GF-D8 (cell line): ENCODE data around the gene PPP2R2D.

Experiments used
- DNase-seq: peaks from one replicate; lab custom pipeline; 2025; lab: John Stamatoyannopoulos, UW

The PPP2R2D gene

DNA sequence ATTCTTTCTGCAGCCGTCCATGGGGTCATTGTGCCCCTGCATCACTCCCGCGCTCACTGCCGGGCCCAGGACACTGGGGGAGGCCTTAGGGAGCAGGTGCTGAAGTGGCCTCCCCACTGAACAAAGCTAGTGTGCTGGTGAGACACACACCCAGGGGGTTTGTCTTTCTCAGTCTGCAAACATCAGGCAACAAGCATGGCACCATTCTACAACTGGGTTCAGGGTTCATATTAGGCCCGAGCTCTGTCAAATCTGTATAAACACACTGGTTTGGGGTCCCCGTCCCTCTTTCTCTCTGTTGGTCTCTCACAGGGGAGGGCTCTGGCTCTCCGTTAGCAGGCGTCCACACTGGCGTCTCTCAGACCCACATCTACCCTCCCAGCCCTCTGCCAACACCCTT is 11.1 kb upstream of the PPP2R2D start:
- no peak for DNase-seq

DNA sequence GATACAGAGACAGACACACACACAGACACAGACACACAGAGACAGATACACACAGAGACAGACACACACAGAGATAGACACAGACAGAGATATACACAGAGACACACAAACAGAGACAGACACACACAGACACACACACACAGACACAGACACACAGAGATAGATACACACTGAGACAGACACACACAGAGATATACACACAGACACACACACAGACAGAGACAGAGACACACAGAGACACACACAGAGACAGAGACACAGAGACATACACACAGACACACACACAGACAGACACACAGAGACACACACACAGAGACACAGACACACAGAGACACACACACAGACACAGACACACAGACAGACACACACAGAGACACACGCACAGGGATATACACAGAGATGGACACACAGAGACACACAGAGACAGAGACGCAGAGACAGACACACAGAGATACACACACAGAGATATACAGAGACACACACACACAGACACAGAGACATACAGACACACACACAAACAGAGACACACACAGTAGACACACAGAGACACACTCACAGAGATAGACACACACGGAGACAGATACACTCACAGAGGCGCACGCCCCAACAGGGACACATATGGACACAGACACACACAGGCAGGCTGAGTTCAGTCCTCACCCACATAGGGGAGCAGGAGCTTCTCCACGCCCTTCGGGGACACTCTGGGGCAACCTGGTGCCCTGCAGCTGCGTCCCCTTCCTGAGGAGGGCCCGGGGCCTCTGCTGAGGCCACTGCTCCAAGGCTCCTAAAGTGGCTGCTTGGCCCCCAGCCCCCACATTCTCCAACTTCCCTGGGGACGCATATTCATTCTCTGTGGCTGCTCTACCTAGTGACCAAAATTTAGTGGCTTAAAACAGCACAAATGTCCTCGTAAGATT is 10.3 kb upstream of the PPP2R2D start:
- DNase-seq, result no peak

DNA sequence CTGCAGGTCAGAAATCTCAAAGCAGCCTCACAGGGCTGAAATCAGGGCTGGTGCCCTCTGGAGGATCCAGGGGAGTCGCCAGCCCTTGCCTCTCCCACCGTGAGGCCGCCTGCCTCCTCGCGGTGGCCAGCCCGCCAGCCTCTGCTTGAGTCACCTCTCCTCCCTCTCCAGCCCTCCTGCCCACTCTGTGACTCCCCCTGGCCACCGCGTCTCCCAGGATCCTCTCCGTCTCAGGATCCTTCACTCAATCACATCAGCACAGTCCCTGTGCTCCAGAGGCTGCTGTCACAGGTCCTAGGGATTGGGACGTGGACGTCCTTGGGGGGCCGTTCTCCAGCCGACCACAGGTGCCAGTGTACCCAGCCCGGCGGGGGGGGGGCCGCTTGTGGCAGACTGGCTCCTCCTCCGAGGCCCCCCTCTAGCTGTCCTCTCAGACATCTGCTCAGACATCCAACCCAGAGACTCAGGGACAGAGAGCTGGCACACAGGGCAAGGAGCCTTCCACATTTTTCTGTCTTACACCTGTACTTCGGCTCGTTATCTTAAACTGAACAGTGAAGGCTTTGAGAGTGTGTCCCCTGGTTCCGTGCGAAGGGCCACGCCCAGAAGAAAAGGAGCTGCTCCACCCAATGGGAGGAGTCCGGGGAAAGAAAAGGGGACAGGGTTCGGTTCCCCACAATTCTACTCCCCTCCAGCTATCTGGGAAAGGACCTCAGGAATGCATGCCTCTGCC is 9.4 kb upstream of the PPP2R2D start:
- no peak for DNase-seq

DNA sequence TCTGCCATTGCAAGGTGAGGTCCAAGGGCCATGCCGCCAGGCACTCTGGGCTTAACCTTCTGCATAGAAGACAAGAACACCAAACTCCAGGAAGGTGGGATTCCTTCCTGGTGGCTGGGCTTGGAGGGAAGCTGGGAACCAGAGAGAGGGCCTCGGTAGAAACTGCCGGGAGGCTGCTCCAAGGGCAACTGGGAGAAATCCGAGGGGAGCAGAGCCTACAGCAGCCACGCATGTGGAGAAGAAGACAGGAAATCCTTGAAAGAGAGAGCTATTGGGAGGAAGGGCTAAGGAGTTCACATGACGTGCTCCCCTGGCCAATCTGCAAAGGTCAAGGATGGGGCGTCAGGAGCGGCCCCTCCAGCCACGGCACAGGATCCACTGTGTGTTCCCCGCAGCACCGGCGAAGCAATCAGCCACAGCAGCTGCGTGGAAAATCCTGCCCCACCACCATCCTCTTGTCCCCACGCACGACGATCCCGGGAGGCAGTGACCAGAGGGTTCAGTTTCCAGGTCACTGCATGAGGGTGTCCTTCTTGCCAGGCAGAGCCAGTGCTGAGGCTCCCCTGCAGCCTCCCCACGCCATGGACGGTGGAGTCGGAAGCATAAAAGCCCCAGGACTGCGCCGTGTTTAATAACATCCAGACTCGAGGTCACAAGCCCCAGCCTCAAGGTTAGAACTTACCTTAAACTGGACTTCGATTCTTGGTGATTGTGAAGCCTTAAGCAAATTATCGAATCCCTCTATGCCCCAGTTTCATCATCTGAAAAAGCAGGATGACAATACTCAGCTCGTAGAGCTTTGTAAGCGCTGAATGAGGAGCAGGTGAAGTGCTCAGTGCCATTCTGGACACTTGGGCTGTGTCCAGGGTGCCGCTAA is 8.6 kb upstream of the PPP2R2D start:
- no peak for DNase-seq

GRCh38 chr10:131892806-131893675 is 7.8 kb upstream of the PPP2R2D start:
- no peak for DNase-seq

DNA sequence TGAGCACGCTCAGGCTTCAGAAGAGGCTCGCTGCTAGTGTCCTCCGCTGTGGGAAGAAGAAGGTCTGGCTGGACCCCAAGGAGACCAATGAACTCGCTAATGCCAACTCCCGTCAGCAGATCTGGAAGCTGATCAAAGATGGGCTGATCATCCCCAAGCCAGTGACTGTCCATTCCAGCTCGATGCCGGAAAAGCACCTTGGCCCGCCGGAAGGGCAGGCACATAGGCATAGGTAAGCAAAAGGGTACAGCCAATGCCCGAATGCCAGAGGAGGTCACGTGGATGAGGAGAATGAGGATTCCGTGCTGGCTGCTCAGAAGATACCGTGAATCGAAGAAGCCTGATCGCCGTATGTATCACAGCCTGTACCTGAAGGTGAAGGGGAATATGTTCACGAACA is 5.7 kb upstream of the PPP2R2D start:
- DNase-seq, result no peak

- DNase-seq, result peak; percentile 84
These were observed 4.4 kb upstream of the PPP2R2D start for GRCh38 chr10:131896403-131896802.

- DNase-seq, result peak; percentile 100
These were observed 3.4 kb upstream of the PPP2R2D start for GRCh38 chr10:131897297-131897899.

- peak; percentile 62 for DNase-seq
These were observed 2.7 kb upstream of the PPP2R2D start for GRCh38 chr10:131898061-131898460.

DNA sequence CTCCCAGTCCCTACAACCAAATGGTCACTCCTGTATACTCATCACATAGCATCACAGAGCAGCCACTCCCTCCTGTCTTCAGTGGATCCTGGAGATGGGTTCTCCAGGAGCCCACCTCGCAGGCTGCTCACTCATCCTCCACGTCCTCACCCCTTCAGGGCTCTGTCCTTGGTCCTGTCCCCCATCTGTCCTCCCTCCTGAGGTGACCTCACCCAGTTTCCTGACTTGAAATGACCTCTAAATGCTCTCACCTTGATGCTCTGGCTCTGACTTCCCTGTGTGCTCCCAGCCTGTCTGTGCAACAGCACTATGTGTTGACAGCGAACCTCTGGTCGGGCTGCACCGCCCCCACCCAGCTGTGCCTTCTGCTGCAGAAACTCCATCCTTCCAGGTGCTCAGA is 2.1 kb upstream of the PPP2R2D start:
- DNase-seq, result no peak

GRCh38 chr10:131899116-131899690 is 1.6 kb upstream of the PPP2R2D start:
- no peak for DNase-seq

- no peak for DNase-seq
These were observed 986 bp upstream of the PPP2R2D start for GRCh38 chr10:131899695-131900349.

DNA sequence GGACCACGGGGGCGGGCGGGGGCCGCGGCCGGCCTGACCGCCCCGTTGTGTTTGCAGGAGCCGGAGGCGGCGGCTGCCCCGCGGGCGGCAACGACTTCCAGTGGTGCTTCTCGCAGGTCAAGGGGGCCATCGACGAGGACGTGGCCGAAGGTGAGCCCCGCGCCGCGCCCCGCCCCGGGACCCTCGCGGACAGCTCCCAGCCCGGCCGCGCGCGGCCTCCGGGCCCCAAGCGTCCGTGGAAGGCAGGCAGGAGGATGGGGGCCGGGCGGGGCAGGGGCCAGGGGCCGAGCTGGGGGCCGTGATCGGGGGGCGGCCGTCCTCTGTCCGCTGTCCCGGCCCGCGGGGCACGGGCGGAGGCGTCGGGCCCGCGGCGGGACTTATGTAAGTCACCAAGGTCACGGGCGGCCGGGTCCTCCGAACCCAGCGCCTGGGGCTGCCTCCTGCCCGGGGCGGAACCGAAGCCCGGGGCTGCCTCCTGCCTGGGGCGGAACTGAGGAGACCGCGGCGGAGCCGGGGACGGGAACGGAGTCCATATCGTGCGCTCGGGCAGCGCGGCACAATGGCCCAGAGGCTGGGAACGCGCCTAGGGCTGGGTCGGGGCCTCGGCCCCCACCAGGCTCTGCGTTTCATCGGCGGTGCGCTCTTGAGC is 497 bp downstream of the PPP2R2D start:
- no peak for DNase-seq

DNA sequence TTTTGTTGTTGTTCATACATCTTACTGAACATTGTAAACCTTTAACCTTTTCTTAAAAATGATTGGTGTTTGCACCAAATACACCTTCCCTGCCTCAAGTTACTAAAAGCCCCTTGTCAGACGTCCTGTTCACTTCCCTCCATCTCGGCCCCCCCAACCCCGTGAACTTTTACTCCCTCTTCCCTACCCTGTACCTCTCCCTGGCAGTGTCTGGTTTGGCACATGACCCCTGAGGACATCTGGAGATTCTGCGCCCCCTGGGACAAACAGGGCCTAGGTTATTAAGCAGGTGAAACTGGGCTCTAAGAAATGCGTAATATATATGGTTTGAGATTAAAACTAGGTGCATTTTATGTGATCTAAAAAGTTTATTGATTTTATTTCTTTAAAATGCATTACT is 1.4 kb downstream of the PPP2R2D start:
- no peak for DNase-seq

DNA sequence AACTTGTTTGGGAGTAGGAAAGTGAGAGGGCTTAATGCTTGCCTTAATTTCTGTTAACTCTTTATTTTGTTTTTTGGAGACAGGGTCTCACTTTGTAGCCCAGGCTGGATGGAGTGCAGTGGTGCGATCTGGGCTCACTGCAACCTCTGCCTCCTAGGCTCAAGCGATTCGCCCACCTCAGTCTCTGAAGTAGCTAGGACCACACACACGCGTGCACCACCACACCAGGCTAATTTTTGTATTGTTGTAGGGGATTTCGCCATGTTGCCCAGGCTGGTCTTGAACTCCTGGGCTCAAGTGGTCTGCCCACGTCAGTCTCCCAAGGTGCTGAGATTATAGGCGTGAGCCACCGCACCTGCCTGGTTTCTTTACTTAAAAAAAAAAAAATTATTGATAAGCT is 1.9 kb downstream of the PPP2R2D start:
- DNase-seq, result no peak

DNA sequence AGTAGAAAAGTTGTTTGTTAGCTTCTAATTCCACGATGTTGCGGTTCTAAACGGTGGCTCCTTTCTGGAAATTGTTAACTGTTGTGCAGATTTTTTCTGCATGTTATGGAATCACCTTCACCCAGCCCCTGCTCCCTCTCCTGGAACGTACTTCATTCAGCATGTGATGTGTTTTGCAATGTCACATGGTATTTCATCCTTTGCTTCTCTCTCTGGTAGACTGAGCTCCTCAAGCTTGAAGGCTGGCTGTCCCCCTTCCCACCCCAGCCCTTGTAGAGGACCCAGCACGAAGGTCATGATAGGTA is 4.4 kb downstream of the PPP2R2D start:
- no peak for DNase-seq

DNA sequence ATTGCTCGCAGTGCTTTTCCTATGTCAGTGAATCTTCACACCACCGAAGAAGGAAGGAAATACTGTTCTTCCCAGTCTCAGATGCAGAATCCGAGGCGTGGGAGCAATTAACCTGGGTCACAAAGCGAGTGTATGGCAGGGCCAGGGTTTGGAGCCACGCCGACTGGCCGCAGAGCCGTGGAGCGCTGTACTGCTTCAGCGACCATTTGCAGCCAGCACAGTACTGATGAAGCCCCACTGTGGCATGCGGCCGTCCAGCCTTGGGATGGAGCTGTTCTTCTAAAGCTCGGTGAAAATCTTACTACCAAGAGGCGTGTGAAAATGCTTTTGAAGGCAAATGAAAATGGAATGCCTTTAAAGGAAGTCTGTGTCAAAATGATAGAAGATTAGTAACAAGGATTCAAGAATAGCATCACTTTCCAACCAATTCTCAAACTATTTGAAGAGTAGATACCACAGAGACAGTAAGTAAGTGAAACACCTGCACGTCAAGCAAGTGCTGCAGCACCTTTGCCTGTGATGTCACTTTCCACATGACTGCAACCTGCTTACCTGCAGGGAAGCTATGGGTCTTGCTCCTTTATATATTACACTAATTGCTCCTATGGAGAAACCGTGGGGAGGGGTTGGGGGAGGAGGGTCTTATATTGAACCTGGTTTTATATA is 4.9 kb downstream of the PPP2R2D start:
- DNase-seq, result no peak

DNA sequence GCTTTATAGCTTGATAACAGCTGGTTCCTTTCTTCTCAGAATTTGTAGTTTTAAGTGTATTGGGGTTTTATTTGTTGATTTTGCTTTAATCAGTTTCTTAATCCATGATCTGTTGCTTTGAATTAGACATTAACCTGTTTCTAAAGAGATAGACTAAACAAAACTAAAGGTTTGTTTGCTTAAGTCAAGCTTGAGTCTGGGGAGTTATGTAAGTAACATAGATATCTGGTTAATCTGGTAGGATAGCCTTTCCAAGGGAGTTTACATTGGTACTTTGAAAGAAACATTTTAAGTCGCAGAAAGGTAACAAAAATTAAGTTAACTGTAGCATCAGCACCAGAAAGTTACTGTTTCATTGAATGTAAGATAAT is 5.4 kb downstream of the PPP2R2D start:
- no peak for DNase-seq

DNA sequence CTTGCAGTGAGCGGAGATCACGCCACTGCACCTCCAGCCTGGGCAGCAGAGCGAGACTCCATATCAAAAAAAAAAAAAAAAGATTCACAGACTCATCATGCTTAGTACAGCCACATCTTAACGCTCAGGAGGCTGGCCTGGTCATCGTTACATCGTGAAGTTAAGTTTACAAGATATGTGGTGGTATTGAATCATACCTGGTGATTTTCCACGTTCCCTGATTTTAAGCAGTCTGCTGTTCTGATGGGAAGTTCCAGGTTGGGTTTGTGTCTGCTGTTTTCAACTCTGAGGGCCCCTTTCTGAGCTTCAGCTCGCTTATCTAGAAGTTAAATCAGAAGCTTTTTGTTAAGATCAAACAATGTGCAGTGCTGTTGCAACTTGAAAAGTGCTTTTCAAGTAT is 6.9 kb downstream of the PPP2R2D start:
- no peak for DNase-seq
